ENCODE measurements around the gene PPP1R15A.
A peak's percentile ranks its signal among the peaks of the same experiment; 100 is the strongest.
"Not testable (repeated sequence)": the region's sequence is repeated elsewhere in the genome, so short reads cannot be mapped to it uniquely, and the experiment has no call there.

PPP1R15A gene

GRCh38 chr19:48859711-48860572 is 12.3 kb upstream of the PPP1R15A start:
- DNase-seq (ENCODE audit: low read depth, low spot score) = no peak

GRCh38 chr19:48861313-48861712 is 10.9 kb upstream of the PPP1R15A start:
- DNase-seq (ENCODE audit: low read depth, low spot score) = no peak

GRCh38 chr19:48862827-48863226 is 9.4 kb upstream of the PPP1R15A start:
- no peak for DNase-seq (ENCODE audit: low read depth, low spot score)

- no peak for DNase-seq (ENCODE audit: low read depth, low spot score)
These were observed 5.5 kb upstream of the PPP1R15A start for GRCh38 chr19:48866692-48867091.

GRCh38 chr19:48867123-48867745 is 5.0 kb upstream of the PPP1R15A start:
- DNase-seq (ENCODE audit: low read depth, low spot score) = no peak

GRCh38 chr19:48867746-48868113 is 4.5 kb upstream of the PPP1R15A start:
- no peak for DNase-seq (ENCODE audit: low read depth, low spot score)

GRCh38 chr19:48868114-48868886 is 3.9 kb upstream of the PPP1R15A start, which contains the start of gene PLEKHA4:
TSS of gene PLEKHA4 (minus strand) at chr19:48868617. CDS start at chr19:48867620, 997 bp downstream.
- DNase-seq (ENCODE audit: low read depth, low spot score) = no peak

- DNase-seq (ENCODE audit: low read depth, low spot score) = no peak
These were observed 2.2 kb upstream of the PPP1R15A start for GRCh38 chr19:48870048-48870447.

GRCh38 chr19:48871471-48872181 is 595 bp upstream of the PPP1R15A start:
- DNase-seq (ENCODE audit: low read depth, low spot score) = not testable (repeated sequence)

- DNase-seq (ENCODE audit: low read depth, low spot score) = peak; percentile 57
These were observed 759 bp downstream of the PPP1R15A start for GRCh38 chr19:48872884-48873475.

- DNase-seq (ENCODE audit: low read depth, low spot score) = no peak
These were observed 1.5 kb downstream of the PPP1R15A start for GRCh38 chr19:48873476-48874302.

- DNase-seq (ENCODE audit: low read depth, low spot score) = no peak
These were observed 2.3 kb downstream of the PPP1R15A start for GRCh38 chr19:48874303-48875135.

GRCh38 chr19:48876043-48876981 is 4.1 kb downstream of the PPP1R15A start:
- not testable (repeated sequence) for DNase-seq (ENCODE audit: low read depth, low spot score)

- DNase-seq (ENCODE audit: low read depth, low spot score) = no peak
These were observed 5.6 kb downstream of the PPP1R15A start for GRCh38 chr19:48877855-48878195.

- no peak for DNase-seq (ENCODE audit: low read depth, low spot score)
These were observed 6.2 kb downstream of the PPP1R15A start for GRCh38 chr19:48878196-48879024.

GRCh38 chr19:48879025-48879637 is 6.9 kb downstream of the PPP1R15A start:
- DNase-seq (ENCODE audit: low read depth, low spot score) = no peak

GRCh38 chr19:48879696-48880095 is 7.5 kb downstream of the PPP1R15A start:
- DNase-seq (ENCODE audit: low read depth, low spot score) = not testable (repeated sequence)

All from activated CD4-positive, CD25-positive, alpha-beta regulatory T cell treated with anti-CD3 and anti-CD28 coated beads, Interleukin-2, amount 50 U/mL, for 16 hours (primary cell).